Prostate gland (tissue), 2 donors: Measurements from ENCODE around the gene KLHDC3.
A peak's percentile ranks its signal among the peaks of the same experiment; 100 is the strongest.

Experiments used
- CTCF ChIP-seq, 4 experiments: fragments of 200-600 bp in 2 of 4; fragments of 450-650 bp in 2 of 4; sonication (generic) in 2 of 4; IDR thresholded peaks; 1 replicate in 3 of 4; 2 replicates in 1 of 4; pipeline ENCODE4 v1.5.1; 2016 to 2019; ENCODE audit warnings: antibody characterized with exemption in 4 of 4, mild to moderate bottlenecking in 2 of 4, moderate library complexity in 2 of 4
- POLR2A ChIP-seq: fragments of 450-650 bp; IDR thresholded peaks from one replicate; pipeline ENCODE4 v1.6.1; 2016; ENCODE audit warnings: antibody characterized with exemption, mild to moderate bottlenecking
- POLR2AphosphoS5 ChIP-seq: sonication (generic); formaldehyde crosslinking; IDR thresholded peaks from one replicate; pipeline ENCODE4 v1.6.1; 2017; ENCODE audit warnings: antibody characterized with exemption

DNA sequence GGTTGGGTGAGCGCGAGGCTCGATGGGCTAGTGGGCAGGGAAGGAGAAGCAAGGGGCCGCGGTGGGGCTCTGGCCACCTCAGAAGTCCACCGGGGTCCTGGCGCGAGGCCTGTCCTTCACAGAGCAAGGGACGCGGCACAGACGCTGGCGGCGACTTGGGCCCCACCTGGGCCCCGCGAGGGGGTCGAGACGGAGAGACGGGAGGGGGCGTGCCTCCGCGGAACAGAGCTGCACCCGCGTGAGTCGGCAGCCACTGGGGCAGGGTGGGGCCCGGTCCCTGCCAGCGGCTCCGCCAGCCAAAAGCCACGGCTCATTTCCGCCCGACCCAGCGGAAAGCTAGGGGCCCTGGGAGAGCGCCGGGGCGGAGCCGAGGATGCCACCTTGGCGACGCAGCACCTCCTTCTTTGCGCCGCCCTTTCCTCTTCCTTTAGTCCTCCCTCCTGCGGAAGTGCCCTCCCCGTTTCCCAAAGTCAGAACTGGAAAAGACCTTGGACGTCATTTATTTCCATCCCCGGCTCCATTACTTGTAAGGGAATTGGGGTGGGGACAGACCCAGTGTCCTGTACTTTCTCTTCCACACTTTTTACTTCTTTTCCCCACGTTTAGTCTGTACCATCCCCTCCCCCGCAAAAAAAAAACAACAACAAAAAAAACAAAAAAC is 39.6 kb downstream of the KLHDC3 start, which contains the start of gene CUL7:
- TF ChIP-seq CTCF (IDR thresholded peaks at IDR 0.05) (peak in 2 of 4 experiments; percentile 11 to 31), POLR2A (peak; percentile 82), POLR2AphosphoS5 (peak; percentile 95)
